ENCODE measurements around the gene SH3BP5L.

SH3BP5L gene

DNA sequence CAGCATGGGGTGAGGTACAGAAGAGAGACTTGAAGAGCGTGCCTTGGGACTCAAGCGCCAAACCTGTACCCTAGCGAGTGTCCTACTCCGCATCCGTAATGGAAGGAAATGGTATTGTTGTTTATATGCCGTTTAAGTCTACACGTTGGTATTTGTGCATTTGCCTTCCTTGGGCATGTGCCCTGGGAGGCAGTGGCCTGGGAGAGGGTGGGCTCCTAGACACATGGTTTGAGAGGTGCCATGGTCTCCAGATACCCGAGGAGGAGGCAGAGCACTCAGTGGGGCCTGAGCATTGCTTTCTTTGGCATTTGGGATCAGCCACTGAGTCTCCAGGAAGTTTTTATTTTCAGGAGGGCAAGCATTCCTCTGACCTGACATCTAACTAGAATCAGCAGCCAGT is 18.8 kb upstream of the SH3BP5L start:
- H3K4me3 ChIP-seq (ENCODE audit: low read depth in 1 of 2, low read length in 2 of 2), result no peak overlapping the region
- peaks cover 16% of the 10 kb centered on the region for H3K4me1 ChIP-seq (ENCODE audit: insufficient read depth, low read length)
- H3K27ac ChIP-seq (ENCODE audit: low read length), result no peak overlapping the region
- peaks cover 41% of the 10 kb centered on the region for H3K79me2 ChIP-seq (ENCODE audit: insufficient read depth, low read length)
- peaks cover 70% of the 10 kb centered on the region for H3K36me3 ChIP-seq (ENCODE audit: insufficient read depth, low read length)
- peaks cover 39% of the 10 kb centered on the region for H4K20me1 ChIP-seq (ENCODE audit: insufficient read depth, low read length)
- H3K9ac ChIP-seq (ENCODE audit: low read depth, low read length), result no peak overlapping the region
- no peaks in the 10 kb centered on the region for H3K9me3 ChIP-seq (ENCODE audit: insufficient read depth, low read length, severe bottlenecking)
- TF ChIP-seq, protein P1, sequence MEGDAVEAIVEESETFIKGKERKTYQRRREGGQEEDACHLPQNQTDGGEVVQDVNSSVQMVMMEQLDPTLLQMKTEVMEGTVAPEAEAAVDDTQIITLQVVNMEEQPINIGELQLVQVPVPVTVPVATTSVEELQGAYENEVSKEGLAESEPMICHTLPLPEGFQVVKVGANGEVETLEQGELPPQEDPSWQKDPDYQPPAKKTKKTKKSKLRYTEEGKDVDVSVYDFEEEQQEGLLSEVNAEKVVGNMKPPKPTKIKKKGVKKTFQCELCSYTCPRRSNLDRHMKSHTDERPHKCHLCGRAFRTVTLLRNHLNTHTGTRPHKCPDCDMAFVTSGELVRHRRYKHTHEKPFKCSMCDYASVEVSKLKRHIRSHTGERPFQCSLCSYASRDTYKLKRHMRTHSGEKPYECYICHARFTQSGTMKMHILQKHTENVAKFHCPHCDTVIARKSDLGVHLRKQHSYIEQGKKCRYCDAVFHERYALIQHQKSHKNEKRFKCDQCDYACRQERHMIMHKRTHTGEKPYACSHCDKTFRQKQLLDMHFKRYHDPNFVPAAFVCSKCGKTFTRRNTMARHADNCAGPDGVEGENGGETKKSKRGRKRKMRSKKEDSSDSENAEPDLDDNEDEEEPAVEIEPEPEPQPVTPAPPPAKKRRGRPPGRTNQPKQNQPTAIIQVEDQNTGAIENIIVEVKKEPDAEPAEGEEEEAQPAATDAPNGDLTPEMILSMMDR (IDR thresholded peaks at IDR 0.05; ENCODE audit: borderline replicate concordance, extremely low read depth, low read length, poor library complexity, severe bottlenecking), result no peak
- no peak for TF ChIP-seq EZH2 (IDR thresholded peaks at IDR 0.05; ENCODE audit: borderline replicate concordance, low read depth, low read length, severe bottlenecking)
- H3K27me3 ChIP-seq (ENCODE audit: insufficient read depth, low read length, poor library complexity), result no peaks in the 10 kb centered on the region
- H3K4me2 ChIP-seq (ENCODE audit: insufficient read depth, low read length), result no peak overlapping the region
- no peak overlapping the region for H2AFZ ChIP-seq (ENCODE audit: low read depth, low read length)
- ATAC-seq (ENCODE audit: insufficient read depth, low read depth) (no peak), DNase-seq (no peak)

DNA sequence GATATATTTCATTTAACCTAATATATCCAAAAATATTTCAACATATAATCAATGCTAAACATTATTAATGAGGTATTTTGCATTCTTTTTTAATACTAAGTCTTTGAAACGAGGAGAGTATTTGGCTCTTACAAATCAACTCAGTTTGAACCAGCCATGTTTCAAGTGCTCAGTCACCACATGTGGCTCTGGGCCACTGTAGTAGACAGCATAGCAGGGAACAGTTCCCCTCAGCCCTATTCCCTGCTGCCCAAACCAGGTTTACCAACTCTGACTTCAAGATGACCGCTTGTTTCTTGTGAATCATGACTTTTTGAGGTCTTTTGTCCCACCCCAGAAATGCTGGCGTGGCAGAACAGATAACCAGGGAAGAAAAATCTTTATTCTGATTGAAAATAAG is 18.0 kb upstream of the SH3BP5L start:
- no peak for ATAC-seq (ENCODE audit: insufficient read depth, low read depth)
- Histone ChIP-seq H3K4me2 (ENCODE audit: insufficient read depth, low read length) (no peak overlapping the region), H3K4me3 (ENCODE audit: low read depth in 1 of 2, low read length in 2 of 2) (no peak overlapping the region), H3K79me2 (ENCODE audit: insufficient read depth, low read length) (peaks cover 50% of the 10 kb centered on the region), H4K20me1 (ENCODE audit: insufficient read depth, low read length) (peaks cover 34% of the 10 kb centered on the region), H3K27ac (ENCODE audit: low read length) (no peak overlapping the region), H3K9ac (ENCODE audit: low read depth, low read length) (no peak overlapping the region), H2AFZ (ENCODE audit: low read depth, low read length) (no peak overlapping the region), H3K9me3 (ENCODE audit: insufficient read depth, low read length, severe bottlenecking) (no peaks in the 10 kb centered on the region), H3K27me3 (ENCODE audit: insufficient read depth, low read length, poor library complexity) (no peaks in the 10 kb centered on the region), H3K36me3 (ENCODE audit: insufficient read depth, low read length) (peaks cover 61% of the 10 kb centered on the region), H3K4me1 (ENCODE audit: insufficient read depth, low read length) (peaks cover 23% of the 10 kb centered on the region)
- DNase-seq, result no peak
- TF ChIP-seq EZH2 (IDR thresholded peaks at IDR 0.05; ENCODE audit: borderline replicate concordance, low read depth, low read length, severe bottlenecking), result no peak
- TF ChIP-seq, protein P1 (IDR thresholded peaks at IDR 0.05; ENCODE audit: borderline replicate concordance, extremely low read depth, low read length, poor library complexity, severe bottlenecking), result no peak

DNA sequence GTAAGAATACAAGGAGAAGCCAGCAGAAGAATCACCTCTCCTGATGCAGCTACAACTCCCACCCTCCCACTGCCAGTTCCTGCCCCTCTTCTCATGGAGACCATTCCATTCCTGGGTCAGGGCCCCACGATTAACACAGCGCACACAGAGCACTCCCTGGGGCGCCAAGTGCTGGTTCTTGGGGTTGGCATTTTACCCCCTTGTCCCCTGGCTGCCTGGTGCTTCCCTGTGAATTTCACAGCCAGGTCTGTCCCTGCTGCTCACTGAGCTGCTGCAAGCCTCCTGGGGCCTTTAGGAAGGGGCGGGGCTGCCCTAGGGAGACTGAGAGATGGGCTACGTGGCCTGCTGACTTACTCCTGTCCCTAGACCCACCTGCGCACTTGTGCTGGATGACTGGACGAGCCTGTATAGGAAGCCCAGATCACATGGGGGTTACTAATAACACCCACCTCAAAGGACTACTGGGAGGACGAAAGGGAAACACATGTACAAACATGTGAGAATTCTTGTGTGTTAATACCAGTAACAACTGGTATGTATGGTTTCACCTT is 17.1 kb upstream of the SH3BP5L start:
- ATAC-seq (ENCODE audit: insufficient read depth, low read depth), result no peak
- Histone ChIP-seq H3K36me3 (ENCODE audit: insufficient read depth, low read length) (peaks cover 54% of the 10 kb centered on the region), H3K4me1 (ENCODE audit: insufficient read depth, low read length) (peaks cover 23% of the 10 kb centered on the region), H3K9me3 (ENCODE audit: insufficient read depth, low read length, severe bottlenecking) (no peaks in the 10 kb centered on the region), H3K79me2 (ENCODE audit: insufficient read depth, low read length) (peaks cover 54% of the 10 kb centered on the region), H3K4me3 (ENCODE audit: low read depth in 1 of 2, low read length in 2 of 2) (no peak overlapping the region), H2AFZ (ENCODE audit: low read depth, low read length) (no peak overlapping the region), H4K20me1 (ENCODE audit: insufficient read depth, low read length) (peaks cover 29% of the 10 kb centered on the region), H3K9ac (ENCODE audit: low read depth, low read length) (no peak overlapping the region), H3K27ac (ENCODE audit: low read length) (no peak overlapping the region), H3K27me3 (ENCODE audit: insufficient read depth, low read length, poor library complexity) (no peaks in the 10 kb centered on the region), H3K4me2 (ENCODE audit: insufficient read depth, low read length) (no peak overlapping the region)
- no peak for DNase-seq
- TF ChIP-seq, protein P1 (IDR thresholded peaks at IDR 0.05; ENCODE audit: borderline replicate concordance, extremely low read depth, low read length, poor library complexity, severe bottlenecking), result no peak
- no peak for TF ChIP-seq EZH2 (IDR thresholded peaks at IDR 0.05; ENCODE audit: borderline replicate concordance, low read depth, low read length, severe bottlenecking)

Measured in DND-41 (cell line).